Astrocyte of the cerebellum (primary cell): Measurements from ENCODE around the gene RFX8.
A peak's percentile ranks its signal among the peaks of the same experiment; 100 is the strongest.
"Not testable (repeated sequence)": the region's sequence is repeated elsewhere in the genome, so short reads cannot be mapped to it uniquely, and the experiment has no call there.

Source experiments
- DNase-seq: peaks from one replicate; pipeline ENCODE4 v3.0.0-alpha.2; 2011; ENCODE audit warnings: low read depth
- H3K4me3 ChIP-seq: 2 replicates; pipeline ENCODE4 v1.5.1; 2011; ENCODE audit warnings: mild to moderate bottlenecking, low read depth, low read length, moderate library complexity
- CTCF ChIP-seq: IDR thresholded peaks from 2 replicates; pipeline ENCODE4 v1.5.1; 2012; ENCODE audit warnings: low read length, low read depth, moderate library complexity, mild to moderate bottlenecking; ENCODE audit errors: missing control alignments
- in situ Hi-C: cut with HindIII; loops from 2 replicates; pipeline ENCODE4 v1.10.0; 2017; ENCODE audit warnings: low sequenced_read_pairs

Gene RFX8

DNA sequence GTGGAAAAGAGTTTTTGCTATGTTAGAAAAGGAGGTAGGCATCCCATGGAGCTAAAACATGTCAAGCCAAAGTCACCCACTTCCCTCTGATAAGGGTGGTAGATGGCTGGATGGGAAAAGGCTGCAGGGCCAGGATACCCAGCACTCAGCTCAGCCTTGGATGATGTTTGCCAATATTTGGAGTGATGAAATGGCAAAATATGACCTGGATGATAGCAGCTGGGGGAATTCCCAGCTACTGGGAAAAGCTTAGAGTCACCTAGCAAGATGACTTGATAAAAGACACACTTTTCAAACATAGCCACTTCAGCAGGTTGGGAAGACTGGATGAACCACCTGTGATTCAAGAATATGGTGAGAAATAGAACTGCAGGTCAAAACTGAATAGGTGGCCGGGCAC, 10.1 kb downstream of the RFX8 start:
- TF ChIP-seq CTCF, result no peak
- in situ Hi-C loops, result no loop called here
- no peak for DNase-seq

DNA sequence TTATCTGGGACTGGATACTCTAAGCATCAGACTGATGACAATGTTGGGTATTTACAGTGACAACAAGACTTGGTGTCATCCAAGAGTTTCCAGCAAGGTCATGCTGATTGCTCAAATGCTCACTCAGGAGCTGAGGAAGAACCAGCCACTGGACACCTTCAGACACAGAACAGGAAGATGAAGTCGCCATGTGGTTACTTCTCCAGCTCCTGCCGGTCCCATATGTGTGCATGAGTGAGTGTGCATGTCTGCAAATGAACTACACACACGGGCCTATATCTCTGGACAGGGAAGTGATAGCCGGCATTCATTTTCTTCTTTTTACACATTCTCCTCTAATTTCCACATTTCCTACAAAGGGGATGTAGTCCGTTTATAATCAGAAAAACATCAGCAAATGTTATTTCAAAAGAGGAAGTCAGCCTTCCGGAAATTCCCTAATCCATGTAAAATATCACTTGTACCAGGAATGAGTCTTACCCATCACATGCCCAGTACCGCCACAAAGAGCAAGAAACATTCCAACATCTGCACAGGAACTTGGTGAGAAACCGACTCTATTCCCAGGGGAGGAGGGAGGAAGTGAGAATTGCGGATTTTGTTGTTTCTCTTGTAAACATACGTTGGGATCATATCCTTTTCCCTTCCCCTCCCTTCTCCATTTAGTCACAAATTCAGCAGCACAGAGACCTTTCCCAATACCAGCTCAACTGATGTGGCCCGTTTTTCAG, 10.8 kb downstream of the RFX8 start:
- in situ Hi-C loops, result no loop called here
- peak; percentile 41 for DNase-seq
- no peak overlapping the region for H3K4me3 ChIP-seq
- no peak for TF ChIP-seq CTCF

More for the DNA sequence above, 10.1 kb downstream of the RFX8 start:
- no peak overlapping the region for H3K4me3 ChIP-seq

GRCh38 chr2:101463421-101463820, 11.5 kb downstream of the RFX8 start:
- in situ Hi-C loops, result no loop called here
- DNase-seq, result no peak
- no peak overlapping the region for H3K4me3 ChIP-seq
- no peak for TF ChIP-seq CTCF

DNA sequence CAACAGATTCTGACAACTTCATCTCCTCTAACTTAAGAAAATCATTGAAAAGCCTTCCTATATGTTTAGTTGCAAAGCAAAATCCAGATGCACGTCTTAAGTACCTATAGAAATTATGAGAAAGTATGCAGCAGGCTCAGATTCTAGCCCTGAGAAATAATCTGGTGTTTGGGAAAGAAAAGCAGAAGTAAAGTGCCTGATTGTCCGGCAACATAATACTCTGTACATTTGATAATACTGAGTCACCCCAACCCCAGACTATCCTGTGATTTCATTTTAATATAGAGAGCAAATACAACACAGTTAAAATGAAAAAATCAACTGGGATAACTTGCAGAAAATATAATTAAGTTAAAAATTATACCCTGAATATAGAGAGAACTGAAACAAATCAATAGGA, 13.5 kb downstream of the RFX8 start:
- TF ChIP-seq CTCF, result no peak
- no peak overlapping the region for H3K4me3 ChIP-seq
- in situ Hi-C loops, result no loop called here
- DNase-seq, result no peak

- not testable (repeated sequence) for DNase-seq, H3K4me3 ChIP-seq
Measured at GRCh38 chr2:101454408-101454807, 20.5 kb downstream of the RFX8 start.

DNA sequence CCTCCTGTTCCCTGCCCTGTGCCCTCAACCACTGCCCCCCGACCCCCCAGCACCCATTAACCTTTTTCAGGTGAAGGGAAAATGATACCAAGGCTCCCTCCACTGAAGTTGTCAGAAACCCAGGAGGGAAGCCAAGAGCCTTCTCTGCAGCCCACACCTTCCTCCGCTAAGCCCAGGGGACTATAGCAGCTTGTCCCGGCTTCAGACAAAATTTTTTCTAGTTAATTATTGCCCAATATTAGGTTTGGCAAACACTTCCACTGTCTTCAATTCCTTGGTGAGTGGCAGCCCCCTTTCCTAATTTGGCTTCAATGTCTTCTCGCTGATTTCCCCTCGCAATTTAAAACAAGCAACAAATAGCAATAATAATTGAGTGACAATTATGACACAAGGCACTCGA, 23.9 kb downstream of the RFX8 start:
- no peak overlapping the region for H3K4me3 ChIP-seq
- DNase-seq, result no peak
- TF ChIP-seq CTCF, result no peak
- in situ Hi-C loops, result no loop called here

More at GRCh38 chr2:101454408-101454807, 20.5 kb downstream of the RFX8 start:
- in situ Hi-C loops, result not testable (repeated sequence)

DNA sequence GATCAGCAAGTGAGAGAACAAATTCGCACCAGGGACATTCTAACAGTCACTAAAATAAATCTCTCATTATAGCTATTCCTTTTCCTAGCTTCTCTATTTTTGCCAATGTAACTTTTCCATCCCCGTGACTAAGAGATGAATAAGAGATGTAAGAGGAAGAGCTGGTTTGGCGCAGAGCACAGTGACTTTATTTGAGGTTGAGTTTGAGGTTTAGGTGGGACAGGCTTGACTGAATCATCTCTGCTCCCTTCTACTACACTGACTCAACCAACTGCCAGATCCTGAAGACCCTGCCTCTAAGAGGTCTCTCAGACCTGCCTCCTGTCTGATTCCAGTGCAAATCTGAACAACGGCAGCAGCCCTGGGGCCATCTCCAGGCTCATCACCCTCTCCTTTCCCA, 28.0 kb downstream of the RFX8 start:
- peak; percentile 81 for DNase-seq
- in situ Hi-C loops, result no loop called here
- no peak for TF ChIP-seq CTCF
- H3K4me3 ChIP-seq, result no peak overlapping the region
